CD4-positive, alpha-beta T cell treated with Interleukin-17A for 4 hours (primary cell): Measurements from ENCODE around the gene PSTPIP1.

Experiments
- DNase-seq: peaks from one replicate; pipeline ENCODE4 v3.0.0-alpha.2; 2020; ENCODE audit warnings: mixed read lengths

Gene PSTPIP1

GRCh38 chr15:77046704-77047412, 51.9 kb downstream of the PSTPIP1 start:
- DNase-seq: no peak

GRCh38 chr15:77048135-77048876, 53.4 kb downstream of the PSTPIP1 start:
- DNase-seq: no peak

GRCh38 chr15:77052556-77052955, 57.6 kb downstream of the PSTPIP1 start:
- DNase-seq: no peak

GRCh38 chr15:77053709-77054108, 58.8 kb downstream of the PSTPIP1 start:
- no peak for DNase-seq

GRCh38 chr15:77057072-77057471, 62.1 kb downstream of the PSTPIP1 start:
- DNase-seq: no peak

- DNase-seq: no peak
These were observed 62.8 kb downstream of the PSTPIP1 start for GRCh38 chr15:77057685-77058084.

GRCh38 chr15:77058468-77058867, 63.5 kb downstream of the PSTPIP1 start:
- DNase-seq: no peak

- no peak for DNase-seq
These were observed 64.9 kb downstream of the PSTPIP1 start for GRCh38 chr15:77059786-77060361.

- DNase-seq: no peak
These were observed 65.6 kb downstream of the PSTPIP1 start for GRCh38 chr15:77060546-77060945.

GRCh38 chr15:77063249-77063648, 68.3 kb downstream of the PSTPIP1 start:
- no peak for DNase-seq

- no peak for DNase-seq
These were observed 69.1 kb downstream of the PSTPIP1 start for GRCh38 chr15:77064063-77064462.

- DNase-seq: no peak
These were observed 69.8 kb downstream of the PSTPIP1 start for GRCh38 chr15:77064539-77065308.

GRCh38 chr15:77066971-77067690, 72.2 kb downstream of the PSTPIP1 start:
- no peak for DNase-seq

GRCh38 chr15:77067691-77068367, 72.9 kb downstream of the PSTPIP1 start:
- no peak for DNase-seq

GRCh38 chr15:77068633-77069032, 73.7 kb downstream of the PSTPIP1 start:
- DNase-seq: no peak

- DNase-seq: no peak
These were observed 74.7 kb downstream of the PSTPIP1 start for GRCh38 chr15:77069521-77070121.

- no peak for DNase-seq
These were observed 75.2 kb downstream of the PSTPIP1 start for GRCh38 chr15:77070180-77070494.

- peak; percentile 95 for DNase-seq
These were observed 75.8 kb downstream of the PSTPIP1 start, which contains the start of gene TSPAN3 for GRCh38 chr15:77070495-77071304. Gene TSPAN3 (minus strand): TSS chr15:77071109. CDS start chr15:77070954, 155 bp downstream.

- DNase-seq: no peak
These were observed 76.6 kb downstream of the PSTPIP1 start for GRCh38 chr15:77071305-77072223.

- no peak for DNase-seq
These were observed 79.4 kb downstream of the PSTPIP1 start for GRCh38 chr15:77074350-77074749.
